Kidney (tissue), 14 donors: Measurements from ENCODE around the gene RAMACL. TPM values are rescaled to one million over a fixed set of nuclear protein-coding genes. Genes with fewer than 3 reads are reported as not detected.
A peak's percentile ranks its signal among the peaks of the same experiment; 100 is the strongest.

Source experiments
- DNase-seq, 5 donors: peaks; one replicate each; pipeline ENCODE4 v3.0.0-alpha.2; 2013 to 2020
- FAIRE-seq: peaks from 2 replicates; lab custom pipeline; 2012; peaks lifted over from hg19 to GRCh38; lab: Jason Lieb, UNC
- H3K27ac ChIP-seq, 2 donors: one replicate each; pipeline ENCODE4 v1.7.0; 2013; ENCODE audit warnings: low read depth in 2 of 2, low read length in 2 of 2, inconsistent platforms in 1 of 2
- H3K27me3 ChIP-seq: one replicate; pipeline ENCODE4 v1.7.1; 2013; ENCODE audit warnings: low read length, inconsistent platforms; ENCODE audit not compliant: control insufficient read depth, insufficient read depth
- H3K36me3 ChIP-seq, 3 donors: one replicate each; pipeline versions ENCODE4 v1.7.0 to v1.7.1; 2013; ENCODE audit warnings: low read length in 3 of 3, control low read depth in 1 of 3, inconsistent platforms in 1 of 3; ENCODE audit not compliant: insufficient read depth in 3 of 3, control insufficient read depth in 2 of 3
- H3K4me1 ChIP-seq, 3 donors: one replicate each; pipeline versions ENCODE4 v1.7.0 to v1.7.1; 2013; ENCODE audit warnings: low read length in 3 of 3, inconsistent platforms in 1 of 3, low read depth in 1 of 3; ENCODE audit not compliant: control insufficient read depth in 2 of 3, insufficient read depth in 2 of 3
- H3K4me3 ChIP-seq, 3 donors: one replicate each; pipeline versions ENCODE4 v1.7.0 to v1.8.1; 2013; ENCODE audit warnings: low read length in 3 of 3, control low read depth in 1 of 3, inconsistent platforms in 1 of 3
- H3K9ac ChIP-seq, 3 donors: one replicate each; pipeline versions ENCODE4 v1.7.0 to v1.7.1; 2013; ENCODE audit warnings: low read length in 3 of 3, control low read depth in 1 of 3, inconsistent platforms in 1 of 3
- H3K9me3 ChIP-seq, 3 donors: one replicate each; pipeline versions ENCODE4 v1.7.0 to v1.7.1; 2013; ENCODE audit warnings: low read length in 3 of 3, control low read depth in 1 of 3, inconsistent platforms in 1 of 3; ENCODE audit not compliant: control insufficient read depth in 2 of 3, insufficient read depth in 1 of 3
- CTCF ChIP-seq: IDR thresholded peaks from 3 replicates; pipeline ENCODE4 v1.5.1; 2012; ENCODE audit warnings: mild to moderate bottlenecking, moderate library complexity, borderline replicate concordance; ENCODE audit not compliant: insufficient read depth; ENCODE audit errors: extremely low read depth
- intact Hi-C: fragments of 100-400 bp; cut with DNase I; formaldehyde crosslinking; loops from one replicate; pipeline ENCODE4 v1.11.1; 2022
- polyA plus RNA-seq: library from polyadenylated mRNA; stranded (reverse); fragments of 350-450 nt; fragmentation: Illumina TruSeq; extraction: RNeasy Lipid Tissue Mini Kit (QIAGEN cat#74804); gene quantifications from one replicate; pipeline ENCODE4 v1.2.3, GENCODE V29; 2014; ENCODE audit warnings: low read depth, low replicate concordance; ENCODE audit not compliant: insufficient read depth
- total RNA-seq: library from RNA; stranded (reverse); fragmentation: NEBNext Ultra II Directional; extraction: Animal tissue kit (Norgen Biotek cat#: 25700); gene quantifications from one replicate; pipeline ENCODE4 v1.2.1, GENCODE V29; 2021
- donor health status: control.
- donor health status: control.
- donor health status: control.
- donor health status: control.
- donor health status: control.
- donor health status: DM: yes; HTN: yes; CAD: no.
- donor health status: Normal renal cell carcinoma (clear cell type).

RAMACL gene
- total and polyA plus RNA-seq, 2 donors from 2014 or later: 1.9 TPM; not detected in 1

DNA sequence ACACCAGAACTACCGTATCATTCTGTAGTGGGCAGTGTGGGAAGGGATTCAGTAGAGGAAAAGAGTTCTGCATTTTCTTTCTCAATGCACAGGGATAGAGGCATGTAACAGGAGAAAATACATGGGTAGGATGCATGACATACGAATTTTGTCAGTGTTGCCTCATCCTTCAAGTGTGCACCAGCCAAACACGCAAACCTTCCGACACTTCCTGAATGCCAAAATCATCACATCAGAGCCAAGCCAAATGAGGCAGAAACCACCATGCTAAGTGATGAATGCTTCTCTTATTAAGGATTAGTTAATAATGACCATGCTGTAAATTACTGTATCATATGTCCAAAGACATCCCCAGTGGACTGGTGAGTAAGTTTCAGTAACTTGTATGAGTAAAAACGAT lies 27.3 kb downstream of the RAMACL start:
- TF ChIP-seq CTCF: no peak
- H3K27me3 ChIP-seq: no peaks in the 10 kb centered on the region
- H3K36me3 ChIP-seq: no peaks in the 10 kb centered on the region
- no peak overlapping the region for H3K27ac ChIP-seq
- intact Hi-C loops: no loop called here
- no peaks in the 10 kb centered on the region for H3K9me3 ChIP-seq
- FAIRE-seq: no peak
- H3K9ac ChIP-seq: no peak overlapping the region
- DNase-seq: no peak
- peaks cover 0 to 8% (median 3%) of the 10 kb centered on the region in 3 donors for H3K4me1 ChIP-seq
- H3K4me3 ChIP-seq: no peak overlapping the region

DNA sequence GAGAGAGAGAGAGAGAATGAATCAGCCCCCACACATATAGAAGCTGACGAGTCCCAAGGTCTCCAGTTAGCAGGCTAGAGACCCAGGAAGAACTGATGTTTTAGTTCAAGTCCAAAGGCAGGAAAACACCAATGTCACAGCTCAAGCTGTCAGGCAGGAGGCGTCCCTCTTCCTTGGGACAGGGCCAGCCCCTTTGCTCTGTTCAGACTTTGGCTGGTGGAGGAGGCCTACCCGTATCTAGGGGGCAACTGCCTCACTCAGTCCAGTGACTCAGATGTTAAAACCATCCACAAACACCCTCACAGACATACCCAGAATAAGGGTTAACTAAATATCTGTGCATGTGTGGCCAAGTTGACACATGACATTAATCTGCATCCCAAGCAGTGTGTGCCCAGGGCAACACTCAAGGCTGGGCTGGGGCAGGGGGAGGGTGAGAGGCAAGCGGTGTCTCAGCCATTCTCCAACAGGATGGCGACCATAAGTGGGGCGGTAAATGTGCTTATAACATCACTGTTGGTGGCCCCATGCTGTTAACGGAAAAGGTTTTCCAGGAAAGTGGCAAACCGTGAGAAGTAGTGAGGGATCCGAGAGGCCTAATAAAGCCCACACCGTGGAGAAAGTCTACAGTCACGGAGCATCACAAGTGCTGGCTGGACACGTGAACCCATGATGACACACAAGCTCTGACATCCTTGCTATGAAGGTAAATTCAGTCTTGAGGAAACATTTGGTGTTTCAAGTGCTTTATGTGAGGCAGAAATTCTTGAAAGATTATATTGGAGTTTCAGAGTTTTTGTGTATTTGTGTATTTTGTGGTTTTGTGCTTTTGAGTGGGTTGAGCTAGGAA lies 28.1 kb downstream of the RAMACL start:
- no peak for TF ChIP-seq CTCF
- Histone ChIP-seq H3K4me3 (no peak overlapping the region), H3K27me3 (no peaks in the 10 kb centered on the region), H3K27ac (no peak overlapping the region), H3K9ac (no peak overlapping the region), H3K9me3 (no peaks in the 10 kb centered on the region), H3K4me1 (peaks cover 0 to 14% (median 3%) of the 10 kb centered on the region in 3 donors), H3K36me3 (no peaks in the 10 kb centered on the region)
- FAIRE-seq: no peak
- no peak for DNase-seq
- intact Hi-C loops: no loop called here

- intact Hi-C loops: no loop called here
- Histone ChIP-seq H3K9ac (no peak overlapping the region), H3K9me3 (no peaks in the 10 kb centered on the region), H3K4me3 (peak overlapping the region in 2 of 3 donors; percentile 19 to 44), H3K4me1 (peaks cover 0 to 15% (median 3%) of the 10 kb centered on the region in 3 donors), H3K36me3 (no peaks in the 10 kb centered on the region), H3K27me3 (no peaks in the 10 kb centered on the region), H3K27ac (peak overlapping the region; percentile 61 to 82)
- FAIRE-seq (peak; percentile 69), DNase-seq (peak in 1 of 5 donors; percentile 97)
- TF ChIP-seq CTCF: no peak
These were observed 29.6 kb downstream of the RAMACL start for GRCh38 chr6:166556863-166557322.
